K562 (cell line): Measurements from ENCODE around the gene PON2. TPM values are rescaled to one million over a fixed set of nuclear protein-coding genes. Genes with fewer than 3 reads are reported as not detected.

Experiments
- ATAC-seq: fragments of 200-7000 bp; cut with Tn5 transposase; 3 replicates; pipeline ENCODE4 v1.9.1; 2020; ENCODE audit warnings: moderate library complexity
- BruUV-seq: library from RNA; stranded (reverse); fragments of 400-500 nt; replicated peaks from 2 replicates; lab custom pipeline; 2021; lab: Mats Ljungman, UMichigan
- CTCF ChIA-PET: fragments of 300-600 bp; formaldehyde crosslinking; extraction: SDS; loops from one replicate; lab custom pipeline; 2021; ENCODE audit warnings: low intra/inter-chr PET ratio; lab: Yijun Ruan, JAX
- POLR2A ChIA-PET: fragments of 300-600, 350-650 bp; sonication (Branson Sonifier 250); formaldehyde crosslinking; extraction: SDS; loops from one replicate; lab custom pipeline; 2021; ENCODE audit warnings: antibody characterized with exemption, inconsistent platforms; lab: Yijun Ruan, JAX
- DNase-seq, 4 experiments: peaks; one replicate each; pipeline versions ENCODE4 v3.0.0 to v3.0.0-alpha.2; 2011 to 2018; ENCODE audit warnings: low spot score in 3 of 4, mixed read lengths in 3 of 4; ENCODE audit errors: extremely low read depth in 1 of 4
- FAIRE-seq: peaks from 2 replicates; lab custom pipeline; 2011; peaks lifted over from hg19 to GRCh38; lab: Jason Lieb, UNC
- H2AFZ ChIP-seq: 2 replicates; pipeline ENCODE4 v1.6.0; 2011; ENCODE audit warnings: low read depth, low read length, control low read depth, inconsistent platforms
- H3K27ac ChIP-seq: fragments of 200-600 bp; 3 replicates; pipeline ENCODE4 v1.8.0; 2011; ENCODE audit warnings: low read depth, mild to moderate bottlenecking, control low read depth, inconsistent platforms, low read length, moderate library complexity, mixed read lengths; ENCODE audit errors: extremely low read depth
- H3K27me3 ChIP-seq, 2 experiments: fragments of 300-600 bp in 1 of 2; 2 replicates in 1 of 2; 3 replicates in 1 of 2; pipeline versions ENCODE4 v1.6.0 to v1.8.0; 2011; ENCODE audit warnings: inconsistent platforms in 2 of 2, low read length in 2 of 2, mild to moderate bottlenecking in 1 of 2, mixed read lengths in 1 of 2, moderate library complexity in 1 of 2; ENCODE audit not compliant: control insufficient read depth in 2 of 2, insufficient read depth in 2 of 2
- H3K36me3 ChIP-seq: fragments of 300-600 bp; 3 replicates; pipeline ENCODE4 v1.8.0; 2011; ENCODE audit warnings: mild to moderate bottlenecking, low read length, inconsistent platforms; ENCODE audit not compliant: control insufficient read depth, insufficient read depth
- H3K4me1 ChIP-seq, 2 experiments: fragments of 200-600 bp in 1 of 2; replicated peaks in 1 of 2; 2 replicates in 1 of 2; 3 replicates in 1 of 2; pipeline versions ENCODE4 v1.5.1 to v1.8.0; 2011; ENCODE audit warnings: inconsistent platforms in 2 of 2, low read length in 2 of 2, mild to moderate bottlenecking in 1 of 2, mixed read lengths in 1 of 2, moderate library complexity in 1 of 2; ENCODE audit not compliant: control insufficient read depth in 2 of 2, insufficient read depth in 2 of 2
- H3K4me2 ChIP-seq: 2 replicates; pipeline ENCODE4 v1.6.1; 2011; ENCODE audit warnings: low read length, control low read depth, inconsistent platforms, mixed read lengths; ENCODE audit not compliant: insufficient read depth
- H3K4me3 ChIP-seq: fragments of 200-600 bp; sonication (generic), shearing (Covaris generic); 2 replicates; pipeline ENCODE4 v1.5.1; 2016; ENCODE audit warnings: control low read depth, inconsistent platforms
- H3K79me2 ChIP-seq: fragments of 200-600 bp; 3 replicates; pipeline ENCODE4 v1.8.0; 2011; ENCODE audit warnings: low read length, inconsistent platforms; ENCODE audit not compliant: control insufficient read depth, insufficient read depth
- H3K9ac ChIP-seq, 2 experiments: 2 replicates each; pipeline versions ENCODE4 v1.6.0 to v1.6.1; 2011; ENCODE audit warnings: low read depth in 2 of 2, low read length in 2 of 2, control low read depth in 1 of 2, inconsistent platforms in 1 of 2, mild to moderate bottlenecking in 1 of 2, mixed read lengths in 1 of 2; ENCODE audit not compliant: insufficient read depth in 1 of 2
- H3K9me1 ChIP-seq: one replicate; pipeline ENCODE4 v1.6.0; 2011; ENCODE audit warnings: inconsistent platforms, mild to moderate bottlenecking, low read length, moderate library complexity; ENCODE audit not compliant: control insufficient read depth, insufficient read depth
- H3K9me3 ChIP-seq: replicated peaks from 2 replicates; pipeline ENCODE4 v1.5.1; 2011; ENCODE audit warnings: low read depth, low read length, inconsistent platforms; ENCODE audit not compliant: control insufficient read depth, insufficient read depth
- H4K20me1 ChIP-seq: replicated peaks from 2 replicates; pipeline ENCODE4 v1.6.1; 2011; ENCODE audit warnings: low read length, inconsistent platforms, mixed read lengths; ENCODE audit not compliant: control insufficient read depth, insufficient read depth
- ARHGAP35 ChIP-seq: fragments of 450-650 bp; IDR thresholded peaks from 2 replicates; pipeline ENCODE4 v1.6.1; 2018; ENCODE audit not compliant: partially characterized antibody
- BRD9 ChIP-seq: fragments of 450-650 bp; IDR thresholded peaks from 2 replicates; pipeline ENCODE4 v1.6.1; 2018; ENCODE audit warnings: low read depth; ENCODE audit not compliant: partially characterized antibody
- CCNT2 ChIP-seq: IDR thresholded peaks from 2 replicates; pipeline ENCODE4 v1.6.1; 2011; ENCODE audit warnings: borderline replicate concordance, low read depth, mild to moderate bottlenecking, moderate library complexity, mixed read lengths, low read length; ENCODE audit not compliant: insufficient read length; ENCODE audit errors: extremely low read depth
- CHD4 ChIP-seq: fragments of 200-600 bp; sonication (generic); IDR thresholded peaks from 3 replicates; pipeline ENCODE4 v1.6.1; 2012; ENCODE audit warnings: low read depth, mild to moderate bottlenecking, mixed read lengths, low read length, inconsistent platforms; ENCODE audit not compliant: insufficient read depth, insufficient replicate concordance, poor library complexity, severe bottlenecking
- COPS2 ChIP-seq: fragments of 450-650 bp; conservative IDR thresholded peaks from 2 replicates; pipeline ENCODE4 v1.6.1; 2016; ENCODE audit warnings: mild to moderate bottlenecking, moderate library complexity
- DNMT1 ChIP-seq: fragments of 450-650 bp; IDR thresholded peaks from 2 replicates; pipeline ENCODE4 v1.6.1; 2016; ENCODE audit warnings: antibody characterized with exemption, mild to moderate bottlenecking
- FOXP1 ChIP-seq: sonication (generic); formaldehyde crosslinking; IDR thresholded peaks from 2 replicates; pipeline ENCODE4 v1.8.0; 2022; ENCODE audit warnings: mild to moderate bottlenecking, missing genetic modification reagents
- HIVEP1 ChIP-seq: fragments of 250-450 bp; sonication (Bioruptor Pico); IDR thresholded peaks from 2 replicates; pipeline ENCODE4 v1.4.0; 2020; ENCODE audit warnings: mild to moderate bottlenecking
- HOXB6 ChIP-seq: fragments of 250-450 bp; sonication (Bioruptor Pico); IDR thresholded peaks from 2 replicates; pipeline ENCODE4 v1.5.1; 2022; ENCODE audit warnings: mild to moderate bottlenecking, borderline replicate concordance
- NCOA4 ChIP-seq: fragments of 450-650 bp; IDR thresholded peaks from 2 replicates; pipeline ENCODE4 v1.6.1; 2018; ENCODE audit warnings: mild to moderate bottlenecking; ENCODE audit not compliant: partially characterized antibody
- NCOA6 ChIP-seq: fragments of 450-650 bp; IDR thresholded peaks from 2 replicates; pipeline ENCODE4 v1.6.1; 2017; ENCODE audit warnings: mild to moderate bottlenecking
- NR1H2 ChIP-seq: sonication (generic); formaldehyde crosslinking; IDR thresholded peaks from 2 replicates; pipeline ENCODE4 v1.4.0; 2020; ENCODE audit warnings: mild to moderate bottlenecking, missing genetic modification reagents
- PML ChIP-seq: IDR thresholded peaks from 2 replicates; pipeline ENCODE4 v1.6.1; 2012; ENCODE audit warnings: low read length, inconsistent platforms
- POLR2B ChIP-seq: fragments of 450-650 bp; IDR thresholded peaks from 2 replicates; pipeline ENCODE4 v1.6.1; 2018; ENCODE audit warnings: low read depth; ENCODE audit not compliant: partially characterized antibody
- SMAD2 ChIP-seq: fragments of 150-350 bp; IDR thresholded peaks from 2 replicates; pipeline ENCODE4 v1.6.1; 2014; ENCODE audit warnings: low read depth, mild to moderate bottlenecking, low read length
- SRSF3 ChIP-seq: fragments of 200-400 bp; formaldehyde crosslinking; IDR thresholded peaks from 2 replicates; pipeline ENCODE4 v1.6.1; 2016; ENCODE audit warnings: mild to moderate bottlenecking, low read length, moderate library complexity; ENCODE audit not compliant: insufficient read depth
- YBX1 ChIP-seq: fragments of 450-650 bp; IDR thresholded peaks from 2 replicates; pipeline ENCODE4 v1.7.1; 2016; ENCODE audit warnings: mild to moderate bottlenecking
- ZBTB12 ChIP-seq: fragments of 250-450 bp; sonication (Bioruptor Pico); IDR thresholded peaks from 2 replicates; pipeline ENCODE4 v1.4.0; 2020
- WGBS: fragments of 100-300 bp; shearing (Covaris generic); methylation state at CpG from one replicate; pipeline ENCODE4 v1.1.6; 2016; ENCODE audit warnings: low coverage, mixed read lengths; ENCODE audit not compliant: insufficient coverage; ENCODE audit errors: missing lambda C conversion rate; 5-methylcytosine and 5-hydroxymethylcytosine counted together
- in situ Hi-C: fragments of 300-500 bp; cut with MboI; formaldehyde crosslinking; loops from 4 replicates; pipeline ENCODE4 v1.15.0; 2018; ENCODE audit warnings: inconsistent platforms, mixed read lengths
- intact Hi-C: fragments of 100-400 bp; cut with micrococcal nuclease; formaldehyde crosslinking; loops from 2 replicates; pipeline ENCODE4 v1.14.2; 2022
- polyA plus RNA-seq, 8 experiments: library from polyadenylated mRNA; depleted of rRNA in 4 of 8; stranded (reverse) in 5 of 8; unstranded in 3 of 8; fragments of >200 nt; fragmentation: Nextera tagmentation in 2 of 8; fragmentation: Illumina TruSeq in 1 of 8; extraction: Ambion mirVana in 2 of 8; extraction: Trizol in 1 of 8; gene quantifications; 2 replicates each; pipeline versions ENCODE4 v1.2.1 to v1.2.3, GENCODE V29; 2011 to 2014; ENCODE audit warnings: inconsistent platforms in 1 of 8, missing spikeins in 1 of 8
- total RNA-seq, 7 experiments: library from RNA; depleted of rRNA in 6 of 7; stranded (reverse); fragments of >200 nt in 6 of 7; fragmentation: Illumina TruSeq in 2 of 7; extraction: Trizol in 2 of 7; gene quantifications; 2 replicates each; pipeline versions ENCODE4 v1.2.1 to v1.2.3, GENCODE V29; 2011 to 2021; ENCODE audit warnings: low replicate concordance in 1 of 7

Gene PON2
- total and polyA plus RNA-seq, 9 of the 15 experiments (the other 6 are each of a cell fraction or from before 2014, with no cell fraction given) = 8.5 to 30.1 (median 21.9) TPM

DNA sequence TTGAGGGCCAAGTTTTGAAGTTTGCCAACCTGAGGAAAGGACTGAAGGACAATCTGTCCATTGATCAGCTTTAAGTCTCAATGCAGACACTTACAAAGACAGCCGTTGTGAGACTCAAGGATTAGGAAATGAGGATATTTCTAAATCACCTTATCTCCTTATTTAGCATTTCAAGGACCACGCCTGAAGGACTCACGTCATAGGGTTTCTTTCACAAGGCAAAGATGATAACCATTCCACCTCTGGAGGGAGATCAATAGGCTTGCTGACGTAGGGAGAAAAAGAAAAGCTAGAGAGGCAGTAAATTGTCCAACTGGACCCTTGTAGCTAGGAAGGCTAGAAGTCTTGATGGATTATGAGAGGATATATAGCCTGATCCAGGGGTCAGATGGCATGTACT lies 47.6 kb upstream of the PON2 start:
- no peaks in the 10 kb centered on the region for H3K36me3 ChIP-seq
- no peak overlapping the region for H2AFZ ChIP-seq
- no peak overlapping the region for H3K4me2 ChIP-seq
- H3K4me1 ChIP-seq = no peaks in the 10 kb centered on the region
- BruUV-seq = no TSS peak
- no peak for TF ChIP-seq NCOA6
- no peak for TF ChIP-seq FOXP1 (CRISPR knock-in tag)
- TF ChIP-seq NCOA4 = no peak
- no peak for TF ChIP-seq NR1H2 (CRISPR knock-in tag)
- no peak for TF ChIP-seq BRD9
- TF ChIP-seq HOXB6 (CRISPR knock-in tag) = no peak
- TF ChIP-seq SRSF3 = no peak
- TF ChIP-seq ZBTB12 (CRISPR knock-in tag) = no peak
- no peak for TF ChIP-seq POLR2B
- TF ChIP-seq YBX1 = no peak
- TF ChIP-seq PML = no peak
- no peak for TF ChIP-seq ARHGAP35
- no peak for TF ChIP-seq CCNT2
- no peak for TF ChIP-seq COPS2
- no peak for TF ChIP-seq HIVEP1 (CRISPR knock-in tag)
- TF ChIP-seq DNMT1 = no peak
- TF ChIP-seq SMAD2 = no peak
- TF ChIP-seq CHD4 = no peak
- H3K9me1 ChIP-seq = no peaks in the 10 kb centered on the region
- no peaks in the 10 kb centered on the region for H4K20me1 ChIP-seq
- no peak for DNase-seq
- ChIA-PET CTCF (no interaction called here), POLR2A (interaction anchor here (0.7 kb wide), 1 partner anchor 238 kb away, joined by 3 read pairs; no protein-coding TSS in a partner anchor)
- no peaks in the 10 kb centered on the region for H3K79me2 ChIP-seq
- ATAC-seq = no peak
- H3K9ac ChIP-seq = no peak overlapping the region
- FAIRE-seq = no peak
- H3K4me3 ChIP-seq = no peak overlapping the region
- no peaks in the 10 kb centered on the region for H3K9me3 ChIP-seq
- no peak overlapping the region for H3K27ac ChIP-seq
- 2% methylated on average over 4 of the region's 4 CpGs for whole genome bisulfite sequencing
- in situ Hi-C loops (loop anchor here (25.0 kb wide), 1 partner anchor 1045 kb away; no protein-coding TSS in a partner anchor), intact Hi-C loops (no loop called here)
- peaks cover 6 to 8% of the 10 kb centered on the region in 2 experiments; a peak in 4 of 5 replicates for H3K27me3 ChIP-seq
